HepG2 (cell line): ENCODE measurements around the gene PTPN14. TPM values are rescaled to one million over a fixed set of nuclear protein-coding genes. Genes with fewer than 3 reads are reported as not detected.

Source experiments
- ATAC-seq: fragments of 200-7000 bp; cut with Tn5 transposase; 3 replicates; pipeline ENCODE4 v1.9.1; 2020; ENCODE audit warnings: mild to moderate bottlenecking, moderate library complexity
- BruUV-seq: library from RNA; stranded (reverse); fragments of 400-500 nt; replicated peaks from 2 replicates; lab custom pipeline; 2021; lab: Mats Ljungman, UMichigan
- CTCF ChIA-PET: fragments of 300-600 bp; formaldehyde crosslinking; extraction: SDS; loops from one replicate; lab custom pipeline; 2021; ENCODE audit warnings: low total read pairs, inconsistent platforms, low intra/inter-chr PET ratio; lab: Yijun Ruan, JAX
- POLR2A ChIA-PET: fragments of 350-600 bp; sonication (Branson Sonifier 250); formaldehyde crosslinking; loops from one replicate; lab custom pipeline; 2020; ENCODE audit warnings: antibody characterized with exemption, inconsistent platforms; lab: Yijun Ruan, JAX
- DNase-seq: peaks from one replicate; pipeline ENCODE4 v3.0.0-alpha.2; 2015; ENCODE audit warnings: low spot score
- FAIRE-seq: peaks from 3 replicates; lab custom pipeline; 2011; peaks lifted over from hg19 to GRCh38; lab: Jason Lieb, UNC
- H2AFZ ChIP-seq: one replicate; pipeline ENCODE4 v1.6.1; 2011; ENCODE audit warnings: low read length, inconsistent platforms
- H3K27ac ChIP-seq: fragments of 300-600 bp; 3 replicates; pipeline ENCODE4 v1.8.0; 2011; ENCODE audit warnings: mixed run types, mild to moderate bottlenecking, mixed read lengths, low read length, inconsistent platforms; ENCODE audit not compliant: insufficient read depth; ENCODE audit errors: extremely low read length
- H3K27me3 ChIP-seq, 2 experiments: fragments of 200-600 bp in 1 of 2; 2 replicates in 1 of 2; 3 replicates in 1 of 2; pipeline versions ENCODE4 v1.6.0 to v1.8.0; 2011; ENCODE audit warnings: low read length in 2 of 2, mild to moderate bottlenecking in 2 of 2, moderate library complexity in 2 of 2, inconsistent platforms in 1 of 2; ENCODE audit not compliant: insufficient read depth in 2 of 2, control insufficient read depth in 1 of 2
- H3K36me3 ChIP-seq, 2 experiments: fragments of 200-600 bp in 1 of 2; replicated peaks in 1 of 2; 2 replicates in 1 of 2; 3 replicates in 1 of 2; pipeline versions ENCODE4 v1.5.1 to v1.8.0; 2011; ENCODE audit warnings: low read length in 2 of 2, inconsistent platforms in 1 of 2; ENCODE audit not compliant: insufficient read depth in 2 of 2, control insufficient read depth in 1 of 2
- H3K4me1 ChIP-seq: 2 replicates; pipeline ENCODE4 v1.5.1; 2012; ENCODE audit warnings: low read length, inconsistent platforms; ENCODE audit not compliant: insufficient read depth
- H3K4me2 ChIP-seq: 2 replicates; pipeline ENCODE4 v1.6.0; 2011; ENCODE audit warnings: low read depth, low read length, inconsistent platforms
- H3K4me3 ChIP-seq, 3 experiments: fragments of 200-600 bp in 1 of 3; sonication (generic), shearing (Covaris generic) in 1 of 3; replicated peaks in 1 of 3; 2 replicates each; pipeline ENCODE4 v1.5.1; 2011 to 2016; ENCODE audit warnings: low read length in 3 of 3, inconsistent platforms in 2 of 3, low read depth in 2 of 3, mild to moderate bottlenecking in 2 of 3, control low read depth in 1 of 3, mixed read lengths in 1 of 3; ENCODE audit not compliant: insufficient read depth in 1 of 3
- H3K79me2 ChIP-seq: one replicate; pipeline ENCODE4 v1.6.1; 2011; ENCODE audit warnings: low read length, inconsistent platforms; ENCODE audit not compliant: insufficient read depth
- H3K9ac ChIP-seq: 2 replicates; pipeline ENCODE4 v1.6.0; 2011; ENCODE audit warnings: mild to moderate bottlenecking, low read depth, low read length, inconsistent platforms; ENCODE audit not compliant: insufficient read depth
- H3K9me3 ChIP-seq: 2 replicates; pipeline ENCODE4 v1.5.1; 2012; ENCODE audit warnings: mild to moderate bottlenecking, low read length
- H4K20me1 ChIP-seq: 2 replicates; pipeline ENCODE4 v1.6.0; 2011; ENCODE audit warnings: inconsistent platforms, mild to moderate bottlenecking, low read length, moderate library complexity; ENCODE audit not compliant: insufficient read depth
- ARID2 ChIP-seq: sonication (generic); formaldehyde crosslinking; IDR thresholded peaks from 2 replicates; pipeline ENCODE4 v1.8.1; 2022; ENCODE audit warnings: mild to moderate bottlenecking, missing genetic modification reagents, borderline replicate concordance
- HNF4A ChIP-seq: sonication (generic); formaldehyde crosslinking; IDR thresholded peaks from 2 replicates; pipeline ENCODE4 v1.4.0; 2020; ENCODE audit warnings: missing genetic modification reagents
- KDM1A ChIP-seq: IDR thresholded peaks from 2 replicates; pipeline ENCODE4 v1.6.1; 2016; ENCODE audit warnings: missing compliant biosample characterization
- MIER2 ChIP-seq: IDR thresholded peaks from 2 replicates; pipeline ENCODE4 v1.6.1; 2016; ENCODE audit warnings: missing biosample characterization, missing genetic modification reagents
- SOX13 ChIP-seq, 3 experiments: fragments of 450-650 bp in 1 of 3; sonication (generic) in 1 of 3; formaldehyde crosslinking in 1 of 3; IDR thresholded peaks in 2 of 3; conservative IDR thresholded peaks in 1 of 3; 2 replicates each; pipeline versions ENCODE4 v1.5.0 to v1.6.1; 2016 to 2020; ENCODE audit warnings: antibody characterized with exemption in 1 of 3, mild to moderate bottlenecking in 1 of 3, missing compliant biosample characterization in 1 of 3, missing genetic modification reagents in 1 of 3, moderate library complexity in 1 of 3
- ZNF280D ChIP-seq: sonication (generic); formaldehyde crosslinking; IDR thresholded peaks from 2 replicates; pipeline ENCODE4 v1.5.1; 2020; ENCODE audit warnings: mild to moderate bottlenecking, missing genetic modification reagents
- ZNF281 ChIP-seq: sonication (generic); formaldehyde crosslinking; IDR thresholded peaks from 2 replicates; pipeline ENCODE4 v1.4.0; 2020; ENCODE audit warnings: missing genetic modification reagents, borderline replicate concordance
- ZNF337 ChIP-seq: sonication (generic); formaldehyde crosslinking; IDR thresholded peaks from 2 replicates; pipeline ENCODE4 v1.5.1; 2020; ENCODE audit warnings: missing genetic modification reagents, low read depth, mild to moderate bottlenecking, borderline replicate concordance
- ZNF414 ChIP-seq: sonication (generic); formaldehyde crosslinking; IDR thresholded peaks from 2 replicates; pipeline ENCODE4 v1.5.0; 2020; ENCODE audit warnings: missing genetic modification reagents
- ZNF460 ChIP-seq: sonication (generic); formaldehyde crosslinking; IDR thresholded peaks from 2 replicates; pipeline ENCODE4 v1.5.1; 2020; ENCODE audit warnings: missing genetic modification reagents, mild to moderate bottlenecking, borderline replicate concordance
- ZNF709 ChIP-seq: sonication (generic); formaldehyde crosslinking; IDR thresholded peaks from 2 replicates; pipeline ENCODE4 v1.5.0; 2020; ENCODE audit warnings: mild to moderate bottlenecking, missing genetic modification reagents
- ZNF724P ChIP-seq: sonication (generic); formaldehyde crosslinking; IDR thresholded peaks from 2 replicates; pipeline ENCODE4 v1.8.0; 2022; ENCODE audit warnings: missing genetic modification reagents, borderline replicate concordance
- ZNF770 ChIP-seq: sonication (generic); formaldehyde crosslinking; IDR thresholded peaks from 2 replicates; pipeline ENCODE4 v1.5.0; 2020; ENCODE audit warnings: mild to moderate bottlenecking, missing genetic modification reagents
- WGBS: methylation state at CpG from one replicate; pipeline ENCODE4 v1.1.6; 2017; ENCODE audit warnings: low lambda C conversion rate; 5-methylcytosine and 5-hydroxymethylcytosine counted together
- in situ Hi-C: cut with HindIII; loops from 2 replicates; pipeline ENCODE4 v1.10.0; 2017; ENCODE audit warnings: low pct_unique_long_range_greater_than_20kb; ENCODE audit not compliant: extremely low pct_ligation_motif_present
- intact Hi-C: fragments of 100-400 bp; cut with micrococcal nuclease; formaldehyde crosslinking; loops from one replicate; pipeline ENCODE4 v1.10.0; 2022; ENCODE audit not compliant: unreplicated experiment
- polyA plus RNA-seq, 8 experiments: library from polyadenylated mRNA; depleted of rRNA in 3 of 8; stranded (reverse) in 7 of 8; unstranded in 1 of 8; fragments of >200 nt; fragmentation: Illumina TruSeq in 4 of 8; extraction: Trizol in 4 of 8; gene quantifications; 2 replicates each; pipeline versions ENCODE4 v1.2.1 to v1.2.3, GENCODE V29; 2011 to 2016; ENCODE audit warnings: low read depth in 4 of 8, missing spikeins in 1 of 8, mixed read lengths in 1 of 8; ENCODE audit not compliant: insufficient read depth in 1 of 8
- total RNA-seq, 5 experiments: library from RNA; depleted of rRNA; stranded (reverse); fragments of >200 nt; fragmentation: Illumina TruSeq; extraction: Trizol; gene quantifications; 2 replicates each; pipeline ENCODE4 v1.2.3, GENCODE V29; 2016; ENCODE audit warnings: low read depth in 1 of 5

PTPN14 gene
- total and polyA plus RNA-seq, 2 of the 13 experiments (the other 11 are each of a cell fraction or from before 2014, with no cell fraction given), result 3.9 to 4.7 TPM

- H3K27ac ChIP-seq, result no peak overlapping the region
- H3K27me3 ChIP-seq, result no peaks in the 10 kb centered on the region
- H3K4me2 ChIP-seq, result no peak overlapping the region
- intact Hi-C loops, result no loop called here
- ATAC-seq, result no peak
- no peak for DNase-seq
- peaks cover 4 to 39% of the 10 kb centered on the region in 2 experiments; a peak in 4 of 5 replicates for H3K36me3 ChIP-seq
- TF ChIP-seq ZNF709 (CRISPR knock-in tag) (no peak), SOX13 (IDR thresholded peaks at IDR 0.05) (no peak), SOX13 (CRISPR knock-in tag; conservative IDR thresholded peaks at IDR 0.05 in 1 of 2, IDR thresholded peaks at IDR 0.05 in 1 of 2) (no peak), ZNF414 (CRISPR knock-in tag) (no peak), MIER2 (CRISPR knock-in tag) (no peak), ZNF337 (CRISPR knock-in tag) (no peak), KDM1A (CRISPR knock-in tag) (no peak), ZNF770 (CRISPR knock-in tag) (no peak), ZNF460 (no peak), HNF4A (CRISPR knock-in tag) (no peak), ZNF281 (CRISPR knock-in tag) (no peak), ARID2 (CRISPR knock-in tag) (no peak), ZNF724P (no peak), ZNF280D (CRISPR knock-in tag) (no peak)
- TF ChIP-seq, all 625 proteins: peak for 0
- FAIRE-seq, result no peak
- no peak overlapping the region for H2AFZ ChIP-seq
- in situ Hi-C loops, result no loop called here
- H3K4me3 ChIP-seq, result no peak overlapping the region
- no TSS peak for BruUV-seq
- peaks cover 4% of the 10 kb centered on the region; the same call in 1 of the 2 replicates for H4K20me1 ChIP-seq
- H3K9ac ChIP-seq, result no peak overlapping the region
- ChIA-PET CTCF (no interaction called here), POLR2A (no interaction called here)
- no peaks in the 10 kb centered on the region for H3K9me3 ChIP-seq
- H3K4me1 ChIP-seq, result peaks cover 51% of the 10 kb centered on the region
- peaks cover 13% of the 10 kb centered on the region for H3K79me2 ChIP-seq
- WGBS, result 96% methylated on average over 5 of the region's 5 CpGs
These were observed 237.1 kb downstream of the PTPN14 start for GRCh38 chr1:214314178-214314843.
